Activated naive CD8-positive, alpha-beta T cell treated with anti-CD3 and anti-CD28 coated beads, Interleukin-2, amount 10 ng/mL, durations not matched to agents 7 days and 5 days (primary cell): ENCODE results near the gene LCLAT1. TPM values are rescaled to one million over a fixed set of nuclear protein-coding genes. Genes with fewer than 3 reads are reported as not detected.

Experiments
- ATAC-seq: fragments of 150-1000 bp; cut with Tn5 transposase; one replicate; pipeline ENCODE4 v1.10.0; 2021; ENCODE audit warnings: low read depth, moderate library complexity
- POLR2A ChIA-PET: fragments of 350-600 bp; sonication (Branson Sonifier 250); formaldehyde crosslinking; loops from one replicate; lab custom pipeline; 2021; ENCODE audit warnings: antibody characterized with exemption; lab: Charles Lee
- DNase-seq: peaks from one replicate; pipeline ENCODE4 v3.0.0; 2021
- H3K27ac Mint-ChIP-seq: one replicate; pipeline ENCODE4 v1.8.0; 2022; ENCODE audit warnings: mild to moderate bottlenecking, mixed read lengths
- H3K27me3 Mint-ChIP-seq: one replicate; pipeline ENCODE4 v1.8.0; 2022; ENCODE audit warnings: mild to moderate bottlenecking, moderate library complexity, mixed read lengths
- H3K36me3 Mint-ChIP-seq: one replicate; pipeline ENCODE4 v1.8.0; 2021; ENCODE audit warnings: mild to moderate bottlenecking, mixed read lengths
- H3K4me1 Mint-ChIP-seq: one replicate; pipeline ENCODE4 v1.8.0; 2021; ENCODE audit warnings: mixed read lengths
- H3K4me3 Mint-ChIP-seq: one replicate; pipeline ENCODE4 v1.8.0; 2022; ENCODE audit warnings: mild to moderate bottlenecking, moderate library complexity, mixed read lengths
- H3K9me3 Mint-ChIP-seq: one replicate; pipeline ENCODE4 v1.8.0; 2021; ENCODE audit warnings: mixed read lengths
- total RNA-seq, 2 experiments: library from RNA; stranded (reverse); gene quantifications; one replicate each; pipeline ENCODE4 v1.2.3, GENCODE V29; 2021

The LCLAT1 gene
- total RNA-seq = 10 to 100 TPM; 19.8 to 21.2 TPM

DNA sequence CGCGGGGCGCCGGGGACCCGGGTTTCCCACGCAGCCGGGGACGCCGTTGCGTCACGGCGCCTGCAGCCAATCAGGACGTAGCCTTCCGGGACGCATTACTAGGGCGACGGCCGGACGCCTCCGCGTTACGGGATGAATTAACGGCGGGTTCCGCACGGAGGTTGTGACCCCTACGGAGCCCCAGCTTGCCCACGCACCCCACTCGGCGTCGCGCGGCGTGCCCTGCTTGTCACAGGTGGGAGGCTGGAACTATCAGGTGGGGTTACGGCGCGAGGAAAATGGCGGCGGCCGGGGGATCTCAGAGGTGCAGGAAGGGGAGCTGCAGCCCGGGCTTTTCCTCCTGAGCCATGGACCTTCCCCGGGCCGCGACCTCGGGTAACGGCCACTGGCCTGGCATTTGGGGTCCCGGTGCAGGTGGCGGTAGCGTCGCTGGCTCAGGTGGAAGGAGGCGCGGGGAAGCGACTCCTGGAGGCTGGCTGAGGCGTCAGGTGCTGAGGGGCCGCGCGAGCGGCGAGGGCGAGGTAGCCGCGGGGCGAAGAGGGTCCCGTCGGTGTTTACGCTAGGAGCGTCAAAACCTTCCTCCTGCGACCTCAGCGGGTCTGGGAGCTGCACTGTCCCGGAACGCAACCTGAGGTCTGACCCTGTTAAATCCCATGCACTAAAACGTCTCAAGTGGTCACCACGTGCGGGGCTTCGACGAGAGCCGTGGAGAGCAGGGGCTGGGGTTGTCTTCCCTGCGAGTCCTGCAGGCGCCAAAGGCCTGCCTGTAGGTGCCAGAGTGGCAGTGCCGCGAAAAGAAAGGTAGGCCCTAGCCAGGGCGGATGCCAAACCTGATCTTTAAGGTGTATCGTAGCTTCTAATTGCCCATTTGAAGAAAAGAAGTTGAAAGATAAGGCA, at the start of gene LCLAT1:
TSS of gene LCLAT1 (plus strand) at position 98 of the 897 bp plus-strand sequence. CDS start 78,345 bp downstream, outside the sequence.
- ATAC-seq (peak; percentile 90), DNase-seq (peak; percentile 90)
- H3K4me3 Mint-ChIP-seq = peak within 1 kb of the TSS; percentile 92
- POLR2A ChIA-PET = interaction anchor here (0.7 to 2.7 kb wide), 17 partner anchors 10 to 301 kb away, joined by 3 to 19 read pairs (median 4); partner anchors contain the start of gene LBH
- H3K27me3 Mint-ChIP-seq = no peaks in the 10 kb centered on the region
- peaks cover 18% of the 10 kb centered on the region for H3K4me1 Mint-ChIP-seq
- H3K9me3 Mint-ChIP-seq = no peaks in the 10 kb centered on the region
- peaks cover 10% of the 10 kb centered on the region for H3K36me3 Mint-ChIP-seq
- peak within 1 kb of the TSS; percentile 92 for H3K27ac Mint-ChIP-seq

DNA sequence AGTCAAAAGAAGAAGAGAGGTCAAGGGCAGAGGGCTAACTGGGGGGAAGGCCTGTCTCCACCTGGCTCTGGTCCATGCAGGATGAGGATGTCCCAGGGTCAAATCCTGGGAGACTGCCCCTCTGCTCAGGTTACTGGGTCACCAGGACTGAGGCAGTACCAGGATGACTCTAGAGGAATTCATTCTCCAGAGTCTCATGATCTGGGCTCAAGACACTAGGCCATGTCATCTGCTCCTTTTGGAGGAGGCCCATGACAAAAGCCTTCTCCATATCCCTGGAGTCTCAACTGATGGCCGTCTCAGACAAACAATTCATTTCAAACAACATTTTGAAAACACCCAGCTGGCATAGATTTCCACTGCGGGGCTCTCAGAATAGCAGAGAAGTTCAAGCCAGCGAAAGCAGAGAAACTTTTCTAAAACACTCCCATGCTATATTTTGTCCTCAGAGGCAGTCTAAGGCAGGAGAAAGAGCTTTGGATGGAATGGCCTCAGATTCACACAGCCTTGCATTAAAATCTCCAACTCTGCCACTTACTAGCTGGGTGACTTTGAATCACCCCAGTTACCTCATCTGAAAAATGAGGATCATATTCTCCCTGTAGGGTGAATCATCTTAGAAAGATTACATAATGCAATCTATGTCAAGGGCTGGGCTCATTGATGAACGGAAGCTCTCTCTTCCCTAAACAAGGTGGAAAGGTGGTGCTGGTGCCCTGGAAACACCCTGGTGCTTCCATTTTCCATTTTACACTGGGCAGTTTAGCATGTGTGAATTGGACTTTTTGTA, 48.8 kb upstream of the LCLAT1 start:
- H3K27me3 Mint-ChIP-seq = peaks cover 2% of the 10 kb centered on the region
- DNase-seq (no peak), ATAC-seq (no peak)
- H3K9me3 Mint-ChIP-seq = no peaks in the 10 kb centered on the region
- no peaks in the 10 kb centered on the region for H3K36me3 Mint-ChIP-seq
- POLR2A ChIA-PET = no interaction called here
- H3K4me3 Mint-ChIP-seq = no peak overlapping the region
- H3K27ac Mint-ChIP-seq = no peak overlapping the region
- no peaks in the 10 kb centered on the region for H3K4me1 Mint-ChIP-seq

GRCh38 chr2:30400151-30400954, 46.7 kb upstream of the LCLAT1 start:
- Mint-ChIP-seq H3K4me1 (peaks cover 2% of the 10 kb centered on the region), H3K9me3 (no peaks in the 10 kb centered on the region), H3K4me3 (no peak overlapping the region), H3K36me3 (no peaks in the 10 kb centered on the region), H3K27me3 (no peaks in the 10 kb centered on the region), H3K27ac (no peak overlapping the region)
- ATAC-seq (no peak), DNase-seq (no peak)
- POLR2A ChIA-PET = no interaction called here

- Mint-ChIP-seq H3K4me3 (no peak overlapping the region), H3K4me1 (peaks cover 3% of the 10 kb centered on the region), H3K9me3 (no peaks in the 10 kb centered on the region), H3K36me3 (no peaks in the 10 kb centered on the region), H3K27ac (no peak overlapping the region), H3K27me3 (no peaks in the 10 kb centered on the region)
- POLR2A ChIA-PET = no interaction called here
- ATAC-seq = no peak
- no peak for DNase-seq
Measured at GRCh38 chr2:30402441-30403182, 44.4 kb upstream of the LCLAT1 start.

- no peak overlapping the region for H3K27ac Mint-ChIP-seq
- H3K4me3 Mint-ChIP-seq = no peak overlapping the region
Measured at GRCh38 chr2:30403592-30404312, 43.3 kb upstream of the LCLAT1 start.

DNA sequence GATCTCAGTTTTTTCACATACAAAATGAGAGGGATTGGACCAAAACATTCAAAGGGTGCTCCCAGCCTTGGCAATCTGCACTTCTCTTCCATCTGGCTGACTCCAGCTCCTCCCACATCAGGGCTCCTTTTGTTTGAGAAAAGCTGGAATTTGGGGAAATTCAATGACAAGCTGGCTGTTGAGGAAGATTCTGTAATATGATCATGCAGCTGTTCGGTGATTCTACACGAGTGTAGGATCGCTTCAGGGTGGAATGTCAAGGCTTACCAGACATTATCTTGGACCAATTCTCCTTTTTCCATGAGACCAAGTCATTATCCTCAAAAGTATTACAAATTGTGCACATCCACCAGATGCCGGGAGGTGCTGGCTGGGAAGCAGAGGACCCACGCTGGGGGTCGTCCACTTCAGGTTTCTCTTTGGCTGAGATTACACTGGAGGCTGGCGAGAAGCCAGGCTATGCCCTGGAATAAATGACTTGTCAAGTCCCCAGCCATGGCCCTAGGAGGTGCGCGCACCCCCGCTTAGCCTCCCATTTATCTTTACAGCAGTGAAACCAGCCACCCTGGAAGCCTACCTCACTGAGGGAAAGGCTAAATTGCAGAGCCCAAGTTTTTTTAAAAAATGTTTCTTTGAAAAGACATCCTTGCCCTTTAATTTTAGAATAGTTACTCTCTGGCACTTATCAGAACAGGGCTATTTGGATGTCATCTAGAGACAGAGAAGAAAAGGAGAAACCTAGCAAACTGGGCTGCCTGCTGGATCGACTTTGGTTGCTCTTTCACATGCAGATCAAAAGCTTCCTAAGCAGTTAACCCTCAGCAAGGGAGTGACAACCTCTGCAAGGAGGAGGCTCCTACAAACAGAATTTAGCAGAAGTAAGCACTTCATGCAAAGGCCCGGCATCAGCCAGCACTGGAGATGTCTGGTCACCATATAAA, 42.5 kb upstream of the LCLAT1 start:
- POLR2A ChIA-PET = no interaction called here
- Mint-ChIP-seq H3K27ac (no peak overlapping the region), H3K4me3 (no peak overlapping the region)

More at GRCh38 chr2:30403592-30404312, 43.3 kb upstream of the LCLAT1 start:
- no peaks in the 10 kb centered on the region for H3K27me3 Mint-ChIP-seq
- peaks cover 7% of the 10 kb centered on the region for H3K4me1 Mint-ChIP-seq
- no peaks in the 10 kb centered on the region for H3K36me3 Mint-ChIP-seq
- DNase-seq (no peak), ATAC-seq (no peak)
- POLR2A ChIA-PET = no interaction called here
- H3K9me3 Mint-ChIP-seq = no peaks in the 10 kb centered on the region

GRCh38 chr2:30405260-30405605, 41.8 kb upstream of the LCLAT1 start:
- Mint-ChIP-seq H3K27ac (no peak overlapping the region), H3K4me3 (no peak overlapping the region)

More for the DNA sequence above, 42.5 kb upstream of the LCLAT1 start:
- Mint-ChIP-seq H3K27me3 (no peaks in the 10 kb centered on the region), H3K9me3 (no peaks in the 10 kb centered on the region), H3K4me1 (peaks cover 13% of the 10 kb centered on the region), H3K36me3 (no peaks in the 10 kb centered on the region)
- DNase-seq (no peak), ATAC-seq (no peak)

DNA sequence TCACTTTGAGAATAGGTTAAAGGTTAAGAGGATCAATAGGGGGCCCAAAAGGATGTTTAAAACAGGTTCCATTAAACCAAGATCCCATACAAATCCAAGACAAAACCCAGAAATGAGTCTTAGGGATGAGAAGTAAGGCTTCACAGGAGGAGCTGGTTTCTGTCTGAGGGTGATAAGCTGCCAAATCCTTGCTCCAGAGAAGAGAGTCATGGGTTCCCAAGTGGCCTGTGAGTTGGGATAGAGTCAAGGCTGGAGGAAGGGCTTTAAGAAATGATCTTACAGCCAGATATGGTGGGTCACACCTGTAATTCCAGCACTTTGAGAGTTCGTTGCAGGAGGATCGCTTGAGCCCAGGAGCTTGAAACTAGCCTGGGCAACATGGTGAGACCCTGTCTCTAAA, 40.2 kb upstream of the LCLAT1 start:
- ATAC-seq (no peak), DNase-seq (no peak)
- no peak overlapping the region for H3K27ac Mint-ChIP-seq
- POLR2A ChIA-PET = no interaction called here
- H3K27me3 Mint-ChIP-seq = no peaks in the 10 kb centered on the region
- H3K4me1 Mint-ChIP-seq = peaks cover 23% of the 10 kb centered on the region
- no peak overlapping the region for H3K4me3 Mint-ChIP-seq
- no peaks in the 10 kb centered on the region for H3K36me3 Mint-ChIP-seq
- no peaks in the 10 kb centered on the region for H3K9me3 Mint-ChIP-seq

More at GRCh38 chr2:30405260-30405605, 41.8 kb upstream of the LCLAT1 start:
- H3K36me3 Mint-ChIP-seq = no peaks in the 10 kb centered on the region
- DNase-seq = no peak
- no peaks in the 10 kb centered on the region for H3K9me3 Mint-ChIP-seq
- POLR2A ChIA-PET = no interaction called here
- no peak for ATAC-seq
- no peaks in the 10 kb centered on the region for H3K27me3 Mint-ChIP-seq
- peaks cover 19% of the 10 kb centered on the region for H3K4me1 Mint-ChIP-seq

GRCh38 chr2:30408961-30409387, 38.1 kb upstream of the LCLAT1 start:
- no peak overlapping the region for H3K4me3 Mint-ChIP-seq

DNA sequence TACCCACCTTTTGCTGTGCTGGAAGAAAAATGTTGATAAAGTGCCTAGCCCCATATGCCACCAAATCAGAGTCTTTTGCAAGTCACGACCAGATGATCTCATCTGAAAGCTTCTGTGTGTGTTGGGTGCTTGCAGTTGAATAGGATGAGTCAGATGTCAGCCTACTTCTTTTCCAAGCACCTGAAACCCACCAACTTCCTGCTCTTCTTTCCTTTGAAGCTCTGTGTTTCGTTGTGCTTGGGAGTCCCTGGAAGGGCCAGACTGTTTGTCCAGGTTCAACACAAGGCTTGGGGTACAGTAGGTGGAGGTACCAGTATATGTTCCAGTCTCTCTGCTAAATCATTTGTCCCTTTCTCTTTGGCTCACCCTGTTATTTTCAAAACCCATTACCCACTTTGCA, 36.8 kb upstream of the LCLAT1 start:
- no peaks in the 10 kb centered on the region for H3K27me3 Mint-ChIP-seq
- H3K36me3 Mint-ChIP-seq = no peaks in the 10 kb centered on the region
- ATAC-seq = peak; percentile 64
- H3K27ac Mint-ChIP-seq = no peak overlapping the region
- H3K4me3 Mint-ChIP-seq = no peak overlapping the region
- H3K4me1 Mint-ChIP-seq = peaks cover 22% of the 10 kb centered on the region
- no peak for DNase-seq
- POLR2A ChIA-PET = interaction anchor here (0.7 kb wide), 1 partner anchor 59 kb away, joined by 3 read pairs; no protein-coding TSS in a partner anchor
- H3K9me3 Mint-ChIP-seq = no peaks in the 10 kb centered on the region

More at GRCh38 chr2:30408961-30409387, 38.1 kb upstream of the LCLAT1 start:
- POLR2A ChIA-PET = no interaction called here
- Mint-ChIP-seq H3K9me3 (no peaks in the 10 kb centered on the region), H3K4me1 (peaks cover 23% of the 10 kb centered on the region), H3K27me3 (no peaks in the 10 kb centered on the region), H3K27ac (no peak overlapping the region), H3K36me3 (no peaks in the 10 kb centered on the region)
- DNase-seq = no peak
- ATAC-seq = no peak

DNA sequence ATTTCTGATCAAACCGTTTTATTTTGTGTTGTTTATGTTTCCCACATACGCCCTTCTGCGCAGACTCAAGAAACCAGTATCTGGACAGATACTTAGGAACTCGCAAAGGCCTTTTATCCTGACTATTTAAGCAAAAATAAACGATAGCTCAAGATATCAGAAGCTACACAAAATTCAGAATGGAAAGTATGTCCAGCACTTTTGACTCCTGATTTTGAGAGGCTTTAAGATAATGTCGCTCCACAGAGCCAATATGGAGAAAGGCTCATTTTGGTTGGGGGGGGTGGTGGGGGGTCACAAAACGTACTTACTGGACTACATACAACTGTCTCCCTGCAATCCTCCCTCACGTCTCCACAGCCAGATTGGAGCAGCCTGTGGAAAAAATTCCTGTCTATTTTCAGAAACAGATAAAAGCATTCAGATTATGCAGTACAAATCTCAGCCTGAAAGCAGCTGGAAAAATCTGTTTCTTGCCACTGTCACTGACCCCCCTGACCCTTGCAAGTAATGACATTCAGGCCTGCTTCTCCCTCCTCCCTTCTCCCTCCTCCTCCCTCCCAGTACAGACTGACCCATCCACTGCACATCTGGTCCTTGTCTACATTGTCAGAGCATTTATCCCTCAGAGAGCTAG, 34.9 kb upstream of the LCLAT1 start:
- ATAC-seq (no peak), DNase-seq (no peak)
- peaks cover 3% of the 10 kb centered on the region for H3K9me3 Mint-ChIP-seq
- POLR2A ChIA-PET = no interaction called here
- H3K36me3 Mint-ChIP-seq = no peaks in the 10 kb centered on the region
- H3K27ac Mint-ChIP-seq = no peak overlapping the region
- H3K4me1 Mint-ChIP-seq = peaks cover 21% of the 10 kb centered on the region
- no peaks in the 10 kb centered on the region for H3K27me3 Mint-ChIP-seq
- no peak overlapping the region for H3K4me3 Mint-ChIP-seq
